Measurements from ENCODE around the gene HAAO.

HAAO gene

GRCh38 chr2:42802150-42802549 lies 9.8 kb upstream of the HAAO start:
- TF ChIP-seq TAF1 (IDR thresholded peaks at IDR 0.05; ENCODE audit: low read depth) (no peak), EGR1 (IDR thresholded peaks at IDR 0.05) (no peak), CREB1 (IDR thresholded peaks at IDR 0.05; ENCODE audit: low read depth) (no peak), REST (IDR thresholded peaks at IDR 0.05; ENCODE audit: low read depth) (no peak), MAX (IDR thresholded peaks at IDR 0.05) (no peak)

- no peak for TF ChIP-seq FOXM1 (IDR thresholded peaks at IDR 0.05; ENCODE audit: borderline replicate concordance, low read depth)
- no peak for TF ChIP-seq EP300 (IDR thresholded peaks at IDR 0.05; ENCODE audit: borderline replicate concordance)
- no peak for TF ChIP-seq CEBPB (IDR thresholded peaks at IDR 0.05)
- no peak for TF ChIP-seq TCF12 (IDR thresholded peaks at IDR 0.05; ENCODE audit: low read depth)
- TF ChIP-seq YY1 (IDR thresholded peaks at IDR 0.05; ENCODE audit: low read depth), result no peak
- TF ChIP-seq TEAD4 (IDR thresholded peaks at IDR 0.05), result no peak
- no peak for TF ChIP-seq CREB1 (IDR thresholded peaks at IDR 0.05; ENCODE audit: low read depth)
- no peak for TF ChIP-seq TAF1 (IDR thresholded peaks at IDR 0.05; ENCODE audit: low read depth)
- no peak for TF ChIP-seq RAD21 (IDR thresholded peaks at IDR 0.05; ENCODE audit: low read depth)
- TF ChIP-seq NFIC (IDR thresholded peaks at IDR 0.05), result no peak
- no peak for TF ChIP-seq EGR1 (IDR thresholded peaks at IDR 0.05)
- no peak for TF ChIP-seq MAX (IDR thresholded peaks at IDR 0.05)
These were observed 9.0 kb upstream of the HAAO start for GRCh38 chr2:42801381-42801780.

GRCh38 chr2:42800981-42801380 lies 8.6 kb upstream of the HAAO start:
- TF ChIP-seq REST (IDR thresholded peaks at IDR 0.05; ENCODE audit: low read depth) (no peak), EGR1 (IDR thresholded peaks at IDR 0.05) (no peak), FOXM1 (IDR thresholded peaks at IDR 0.05; ENCODE audit: borderline replicate concordance, low read depth) (no peak), CREB1 (IDR thresholded peaks at IDR 0.05; ENCODE audit: low read depth) (no peak), ZBTB7A (IDR thresholded peaks at IDR 0.05; ENCODE audit: low read depth) (no peak), TCF12 (IDR thresholded peaks at IDR 0.05; ENCODE audit: low read depth) (no peak), USF1 (IDR thresholded peaks at IDR 0.05) (no peak), TEAD4 (IDR thresholded peaks at IDR 0.05) (no peak), EP300 (IDR thresholded peaks at IDR 0.05; ENCODE audit: borderline replicate concordance) (no peak), MAX (IDR thresholded peaks at IDR 0.05) (no peak), YY1 (IDR thresholded peaks at IDR 0.05; ENCODE audit: low read depth) (no peak), CEBPB (IDR thresholded peaks at IDR 0.05) (no peak), TAF1 (IDR thresholded peaks at IDR 0.05; ENCODE audit: low read depth) (no peak), NFIC (IDR thresholded peaks at IDR 0.05) (no peak), RAD21 (IDR thresholded peaks at IDR 0.05; ENCODE audit: low read depth) (no peak)

- TF ChIP-seq CEBPB (IDR thresholded peaks at IDR 0.05) (no peak), TEAD4 (IDR thresholded peaks at IDR 0.05) (no peak), TCF12 (IDR thresholded peaks at IDR 0.05; ENCODE audit: low read depth) (no peak), RAD21 (IDR thresholded peaks at IDR 0.05; ENCODE audit: low read depth) (no peak), NFIC (IDR thresholded peaks at IDR 0.05) (no peak), MAX (IDR thresholded peaks at IDR 0.05) (no peak), ZBTB7A (IDR thresholded peaks at IDR 0.05; ENCODE audit: low read depth) (no peak)
These were observed 8.1 kb upstream of the HAAO start for GRCh38 chr2:42800461-42800962.

GRCh38 chr2:42799881-42800280 lies 7.5 kb upstream of the HAAO start:
- TF ChIP-seq ZBTB7A (IDR thresholded peaks at IDR 0.05; ENCODE audit: low read depth) (no peak), USF1 (IDR thresholded peaks at IDR 0.05) (no peak), REST (IDR thresholded peaks at IDR 0.05; ENCODE audit: low read depth) (no peak), TCF12 (IDR thresholded peaks at IDR 0.05; ENCODE audit: low read depth) (no peak), EGR1 (IDR thresholded peaks at IDR 0.05) (no peak), YY1 (IDR thresholded peaks at IDR 0.05; ENCODE audit: low read depth) (no peak)
